Stimulated activated effector memory CD8-positive, alpha-beta T cell treated with anti-CD3 and anti-CD28 coated beads, Interleukin-12 subunit alpha, Interleukin-12 subunit beta, amount 100 ng/mL, for 72 hours (primary cell): Measurements from ENCODE around the gene CNOT11.
"Not testable (repeated sequence)": the region's sequence is repeated elsewhere in the genome, so short reads cannot be mapped to it uniquely, and the experiment has no call there.

Source experiments
- ATAC-seq: fragments of 150-1000 bp; cut with Tn5 transposase; 2 replicates; pipeline ENCODE4 v1.10.0; 2021
- DNase-seq, 2 donors: peaks; one replicate each; pipeline ENCODE4 v3.0.0; 2021 to 2022; ENCODE audit warnings: low spot score in 2 of 2
- H3K27ac Mint-ChIP-seq: one replicate; pipeline ENCODE4 v1.8.0; 2022; ENCODE audit warnings: mild to moderate bottlenecking, mixed read lengths
- H3K36me3 Mint-ChIP-seq: one replicate; pipeline ENCODE4 v1.8.0; 2022; ENCODE audit warnings: mild to moderate bottlenecking, mixed read lengths
- H3K4me1 Mint-ChIP-seq: one replicate; pipeline ENCODE4 v1.8.0; 2022; ENCODE audit warnings: mixed read lengths
- H3K4me3 Mint-ChIP-seq: one replicate; pipeline ENCODE4 v1.8.0; 2022; ENCODE audit warnings: mild to moderate bottlenecking, mixed read lengths
- H3K9me3 Mint-ChIP-seq: one replicate; pipeline ENCODE4 v1.8.0; 2022; ENCODE audit warnings: mixed read lengths

CNOT11 gene

DNA sequence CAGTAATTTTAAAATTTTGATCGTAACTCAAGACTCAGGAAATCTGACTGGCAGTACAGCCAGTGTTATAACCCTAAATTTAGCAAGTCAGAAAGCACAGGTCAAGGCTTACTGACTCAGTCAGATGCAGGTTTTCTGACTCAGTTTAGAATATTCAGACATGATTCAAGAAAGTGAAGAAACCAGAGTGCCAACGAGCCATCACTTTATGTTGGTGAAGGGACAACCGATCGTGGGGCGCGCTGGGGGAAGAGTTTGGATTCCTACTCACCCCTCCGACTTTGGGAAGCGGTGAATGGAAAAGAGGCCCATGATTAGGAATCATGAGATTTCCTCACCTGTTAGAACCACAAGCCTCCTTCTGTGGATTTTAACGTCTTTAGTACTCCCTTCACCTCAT is 54.8 kb downstream of the CNOT11 start:
- Mint-ChIP-seq H3K9me3 (no peaks in the 10 kb centered on the region), H3K4me1 (peaks cover 70% of the 10 kb centered on the region), H3K36me3 (peaks cover 65% of the 10 kb centered on the region), H3K4me3 (peak overlapping the region; percentile 90), H3K27ac (peak overlapping the region; percentile 95)
- ATAC-seq (peak; percentile 65), DNase-seq (peak in 1 of 2 donors; percentile 68)

DNA sequence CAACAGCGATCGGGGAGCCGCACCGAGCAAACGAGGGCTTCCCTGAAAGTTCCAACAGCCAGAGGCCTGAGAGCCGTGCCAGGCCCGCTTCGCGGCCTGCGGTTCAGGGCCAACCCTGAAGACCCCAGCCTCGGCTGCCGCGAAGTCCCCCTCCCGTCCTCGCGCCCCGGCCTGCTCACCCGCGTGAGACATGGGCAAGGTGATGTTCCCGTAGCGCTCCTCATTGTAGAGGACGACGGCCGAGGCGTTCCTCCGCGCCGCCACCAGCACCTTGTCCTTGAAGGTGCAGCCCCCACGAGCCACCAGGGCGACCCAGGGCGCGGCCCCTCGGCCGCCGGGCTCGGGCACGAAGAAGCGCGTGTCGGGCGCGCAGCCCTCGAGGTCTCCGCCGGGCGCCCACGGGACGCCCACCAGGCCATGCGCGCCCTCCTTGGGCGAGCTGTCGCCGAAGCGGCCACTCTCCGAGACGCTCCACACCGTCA is 55.3 kb downstream of the CNOT11 start:
- Mint-ChIP-seq H3K4me3 (peak overlapping the region; percentile 90), H3K9me3 (no peaks in the 10 kb centered on the region), H3K36me3 (peaks cover 61% of the 10 kb centered on the region), H3K27ac (peak overlapping the region; percentile 95), H3K4me1 (peaks cover 66% of the 10 kb centered on the region)
- DNase-seq (peak in 1 of 2 donors; percentile 72), ATAC-seq (peak; percentile 3)

DNA sequence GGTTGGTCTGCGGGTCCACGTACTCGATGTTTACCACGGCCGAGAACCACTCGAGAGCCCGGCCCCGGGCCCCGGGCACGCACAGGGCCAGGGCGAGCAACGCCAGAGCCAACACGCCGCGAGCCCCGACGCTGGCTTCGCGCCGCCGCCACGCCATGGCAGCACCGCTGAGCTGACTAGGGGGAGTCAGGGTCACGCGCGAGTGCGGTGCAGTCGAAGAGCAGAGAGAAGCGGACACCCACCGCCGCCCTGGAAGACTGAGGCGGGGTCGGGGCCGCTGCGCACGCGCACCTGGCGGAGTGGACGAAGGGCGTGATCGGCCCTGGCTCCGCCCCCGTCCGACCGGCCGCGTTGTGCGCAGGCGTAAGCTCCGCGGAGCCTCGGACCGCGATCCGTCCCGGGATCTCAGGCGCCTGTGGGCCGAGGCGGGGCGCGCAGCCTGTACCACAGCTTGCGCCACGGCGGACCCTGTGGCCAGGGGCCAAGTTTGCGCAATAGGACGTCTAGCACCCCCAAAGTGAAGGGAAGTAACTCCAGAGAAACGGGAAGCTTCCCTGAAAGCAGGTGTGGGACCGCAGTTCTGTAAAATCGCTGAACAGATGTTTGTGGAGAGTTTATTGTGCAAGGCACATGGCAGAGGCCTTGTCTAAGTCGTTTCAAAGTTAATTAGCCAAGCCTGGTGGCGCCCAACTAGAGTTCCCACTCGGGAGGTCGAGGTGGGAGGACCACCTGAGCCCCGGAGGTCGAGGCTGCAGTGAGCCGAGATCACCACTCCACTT is 55.9 kb downstream of the CNOT11 start, which contains the start of gene RNF149:
Gene RNF149, minus strand, starts transcription at position 270 of the 779 bp plus-strand sequence. Its CDS starts 113 bp downstream, at position 157.
- DNase-seq (peak; percentile 94 to 97), ATAC-seq (peak; percentile 62)
- Mint-ChIP-seq H3K27ac (peak within 1 kb of the TSS; percentile 95), H3K4me3 (peak within 1 kb of the TSS; percentile 90), H3K4me1 (peaks cover 68% of the 10 kb centered on the region), H3K36me3 (peaks cover 54% of the 10 kb centered on the region), H3K9me3 (no peaks in the 10 kb centered on the region)

DNA sequence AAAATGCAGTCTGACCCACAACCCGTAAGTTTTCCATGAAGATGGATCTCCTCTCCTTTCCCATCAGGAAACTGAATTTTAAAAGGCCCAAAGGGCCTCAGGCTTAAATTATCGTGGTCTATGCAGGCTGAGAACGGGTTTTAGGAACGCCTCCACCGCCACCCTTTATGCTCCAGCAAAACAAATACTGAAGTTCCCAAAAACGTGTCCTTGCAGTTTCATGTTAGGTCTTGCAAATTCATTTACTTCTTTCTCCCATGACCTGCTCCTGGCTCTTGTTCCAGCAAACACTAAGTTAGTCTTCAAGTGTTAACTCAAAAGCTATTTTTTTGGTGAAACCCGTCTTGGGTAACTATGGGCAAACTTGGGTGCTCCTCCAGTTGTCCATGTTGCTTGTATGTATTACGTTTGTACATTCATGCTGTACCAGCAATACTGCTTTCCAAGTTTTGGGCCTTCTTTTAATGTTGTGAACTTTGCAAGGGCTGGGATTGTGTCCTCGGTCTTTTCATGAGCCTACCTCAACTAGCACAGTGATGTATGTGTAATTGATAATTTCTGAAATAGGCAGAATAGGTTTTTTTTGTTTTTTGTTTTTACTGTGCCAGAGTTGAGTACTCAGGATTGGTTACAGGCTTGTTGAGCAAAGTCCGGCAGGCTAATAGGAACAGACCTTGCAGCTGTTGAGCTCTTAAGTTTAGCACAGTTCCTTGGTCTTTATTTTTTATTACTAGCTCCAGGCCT is 57.6 kb downstream of the CNOT11 start:
- Mint-ChIP-seq H3K27ac (peak overlapping the region; percentile 24), H3K4me3 (peak overlapping the region; percentile 90), H3K9me3 (no peaks in the 10 kb centered on the region), H3K36me3 (peaks cover 38% of the 10 kb centered on the region), H3K4me1 (peaks cover 57% of the 10 kb centered on the region)
- ATAC-seq = no peak
- no peak for DNase-seq

DNA sequence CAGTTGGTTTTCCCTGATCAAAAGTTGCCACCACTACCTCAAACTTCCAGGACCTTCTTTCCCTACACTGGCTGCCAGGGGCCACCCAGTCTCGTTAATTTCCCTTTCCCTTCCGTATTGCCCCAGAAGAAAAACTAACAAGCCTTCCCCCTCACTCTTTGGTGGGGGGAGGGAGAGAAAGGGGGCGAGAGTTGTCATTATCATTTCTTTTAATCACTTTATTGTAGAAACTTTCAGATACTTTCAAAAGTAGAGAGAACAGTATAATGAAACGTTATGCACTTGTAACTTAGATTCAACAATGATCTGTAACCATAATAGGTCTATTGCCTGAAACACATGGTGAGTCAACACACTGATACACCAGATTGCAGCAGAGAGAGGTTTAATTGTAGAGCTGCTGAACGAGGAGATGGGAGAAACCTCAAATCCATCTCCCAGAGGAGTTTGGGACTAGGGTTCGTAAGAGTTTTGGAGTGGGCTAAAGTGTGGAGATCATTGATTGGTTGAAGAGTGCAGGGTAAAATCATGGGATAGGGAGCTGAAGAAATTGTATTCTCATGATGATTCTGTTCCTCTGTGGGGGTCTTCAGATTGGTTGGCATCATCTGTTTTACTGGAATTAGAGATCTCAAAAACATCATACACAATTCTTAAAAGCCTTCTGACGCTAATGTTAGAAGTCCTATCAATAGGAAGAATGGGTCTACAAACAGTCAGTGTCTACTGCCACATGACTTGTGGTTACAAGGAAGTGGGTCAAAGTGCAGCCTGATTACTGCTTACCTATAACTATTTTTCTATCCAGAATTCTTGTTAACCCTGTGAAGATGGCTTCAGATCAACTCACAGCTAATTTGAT is 58.4 kb downstream of the CNOT11 start:
- Mint-ChIP-seq H3K9me3 (no peaks in the 10 kb centered on the region), H3K4me1 (peaks cover 49% of the 10 kb centered on the region), H3K27ac (peak overlapping the region; percentile 24), H3K36me3 (peaks cover 30% of the 10 kb centered on the region), H3K4me3 (peak overlapping the region; percentile 14)
- ATAC-seq (no peak), DNase-seq (no peak)

DNA sequence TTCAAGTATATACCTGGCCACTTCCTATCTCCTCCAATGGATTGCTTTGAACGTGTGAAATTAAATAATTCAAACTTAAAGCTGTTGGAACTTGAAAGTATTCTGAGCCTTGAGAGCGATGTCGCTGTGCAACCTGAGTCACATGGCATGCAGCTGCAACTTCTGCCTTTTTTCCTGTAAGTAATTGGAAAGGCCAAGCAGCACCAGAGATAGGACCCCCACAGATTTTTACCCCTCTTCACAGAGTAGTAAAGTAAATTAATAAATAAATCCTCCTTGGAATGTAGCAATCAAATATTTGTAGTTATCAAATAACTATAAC is 59.0 kb downstream of the CNOT11 start:
- peak overlapping the region; percentile 14 for H3K4me3 Mint-ChIP-seq
- peaks cover 44% of the 10 kb centered on the region for H3K4me1 Mint-ChIP-seq
- ATAC-seq (no peak), DNase-seq (no peak)
- peaks cover 3% of the 10 kb centered on the region for H3K9me3 Mint-ChIP-seq
- H3K36me3 Mint-ChIP-seq = peaks cover 24% of the 10 kb centered on the region
- peak overlapping the region; percentile 24 for H3K27ac Mint-ChIP-seq

DNA sequence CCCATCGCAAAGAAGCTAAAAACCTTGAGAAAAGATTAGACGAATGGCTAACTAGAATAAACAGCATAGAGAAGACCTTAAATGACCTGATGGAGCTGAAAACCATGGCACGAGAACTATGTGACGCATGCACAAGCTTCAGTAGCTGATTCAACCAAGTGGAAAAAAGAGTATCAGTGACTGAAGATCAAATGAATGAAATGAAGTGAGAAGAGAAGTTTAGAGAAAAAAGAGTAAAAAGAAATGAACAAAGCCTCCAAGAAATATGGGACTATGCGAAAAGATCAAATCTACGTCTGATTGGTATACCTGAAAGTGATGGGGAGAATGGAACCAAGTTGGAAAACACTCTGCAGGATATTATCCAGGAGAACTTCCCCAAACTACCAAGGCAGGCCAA is 63.9 kb downstream of the CNOT11 start:
- not testable (repeated sequence) for H3K36me3 Mint-ChIP-seq, H3K4me3 Mint-ChIP-seq, ATAC-seq, DNase-seq, H3K9me3 Mint-ChIP-seq, H3K27ac Mint-ChIP-seq
- H3K4me1 Mint-ChIP-seq = peaks cover 12% of the 10 kb centered on the region
